GM19455 (cell line): ENCODE data around the gene KCTD12.

ENCODE experiments used
- ATAC-seq: cut with Tn5 transposase; IDR thresholded peaks from one replicate; pipeline ENCODE4 v1.9.1; 2021; ENCODE audit not compliant: unreplicated experiment

KCTD12 gene

GRCh38 chr13:76860706-76861105, 25.5 kb downstream of the KCTD12 start:
- no peak for ATAC-seq

GRCh38 chr13:76854894-76855293, 31.3 kb downstream of the KCTD12 start:
- no peak for ATAC-seq

- no peak for ATAC-seq
Observed at GRCh38 chr13:76853921-76854608, 32.1 kb downstream of the KCTD12 start.

- no peak for ATAC-seq
Observed at GRCh38 chr13:76853481-76853880, 32.7 kb downstream of the KCTD12 start.

GRCh38 chr13:76852986-76853385, 33.2 kb downstream of the KCTD12 start:
- no peak for ATAC-seq

- no peak for ATAC-seq
Observed at GRCh38 chr13:76851961-76852360, 34.2 kb downstream of the KCTD12 start.

GRCh38 chr13:76849493-76849892, 36.7 kb downstream of the KCTD12 start:
- ATAC-seq = no peak

- no peak for ATAC-seq
Observed at GRCh38 chr13:76848596-76848995, 37.6 kb downstream of the KCTD12 start.

- ATAC-seq = no peak
Observed at GRCh38 chr13:76846363-76846762, 39.8 kb downstream of the KCTD12 start.

GRCh38 chr13:76845865-76846264, 40.3 kb downstream of the KCTD12 start:
- no peak for ATAC-seq

GRCh38 chr13:76845367-76845766, 40.8 kb downstream of the KCTD12 start:
- no peak for ATAC-seq

GRCh38 chr13:76837801-76838200, 48.4 kb downstream of the KCTD12 start:
- ATAC-seq = no peak

- ATAC-seq = no peak
Observed at GRCh38 chr13:76836311-76836710, 49.9 kb downstream of the KCTD12 start.

GRCh38 chr13:76833441-76833954, 52.7 kb downstream of the KCTD12 start:
- no peak for ATAC-seq

- ATAC-seq = no peak
Observed at GRCh38 chr13:76832258-76832988, 53.8 kb downstream of the KCTD12 start.

- ATAC-seq = no peak
Observed at GRCh38 chr13:76830805-76831204, 55.4 kb downstream of the KCTD12 start.
